GM19351 (cell line): ENCODE data around the gene PMAIP1.

ENCODE experiments used
- ATAC-seq: cut with Tn5 transposase; IDR thresholded peaks from one replicate; pipeline ENCODE4 v1.9.1; 2021; ENCODE audit warnings: mild to moderate bottlenecking, moderate library complexity; ENCODE audit not compliant: unreplicated experiment

PMAIP1 gene

DNA sequence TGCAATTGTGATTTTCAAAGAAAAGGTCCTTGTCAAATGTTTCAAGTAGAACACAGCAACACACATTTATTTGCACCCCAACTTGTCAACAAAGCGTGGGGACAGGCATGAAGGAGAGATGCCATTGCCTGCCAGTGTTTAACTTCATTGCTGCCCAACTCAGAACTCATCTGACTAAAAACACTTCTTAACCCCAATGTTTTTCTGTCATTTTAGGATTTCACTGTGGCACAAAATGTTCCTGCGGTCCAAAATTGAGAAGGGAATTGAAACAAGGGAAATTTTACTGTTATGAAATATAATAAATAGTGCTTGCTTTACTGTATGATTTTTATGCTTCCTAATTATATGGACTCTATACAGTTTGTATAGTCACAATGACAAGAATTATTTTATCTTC lies 45.7 kb downstream of the PMAIP1 start:
- ATAC-seq = no peak

DNA sequence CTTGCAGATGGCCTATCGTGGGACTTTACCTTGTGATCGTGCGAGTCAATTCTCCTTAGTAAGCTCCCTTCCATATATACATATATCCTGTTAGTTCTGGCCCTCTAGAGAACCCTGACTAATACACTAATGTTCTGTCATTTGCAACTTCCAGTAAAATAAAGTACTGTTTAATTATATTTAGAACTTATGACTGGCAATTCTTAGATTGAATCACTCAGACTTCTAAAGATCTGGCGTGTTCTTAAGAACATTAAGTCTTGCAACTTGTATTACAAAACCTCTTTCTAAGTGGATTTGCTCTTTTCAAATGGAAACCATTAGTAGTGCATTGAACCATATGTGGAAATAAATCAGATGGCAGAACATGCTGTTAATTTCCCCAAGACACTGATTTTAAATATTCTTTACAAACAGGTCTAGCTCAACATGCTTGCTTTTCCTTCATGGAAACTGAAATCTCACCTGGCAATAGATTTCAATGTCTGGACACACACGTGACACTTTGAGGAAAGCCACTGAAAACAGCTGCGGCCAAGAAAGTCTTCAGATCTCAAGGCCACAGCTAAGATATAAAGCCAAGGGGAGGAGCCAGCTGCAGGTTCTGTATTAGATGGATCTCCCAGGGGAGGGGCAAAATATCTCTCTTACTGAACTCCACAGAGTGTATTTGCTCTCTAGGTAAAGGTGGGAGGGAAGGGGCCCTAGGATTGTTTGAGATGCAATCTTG lies 50.6 kb downstream of the PMAIP1 start:
- peak; percentile 46 for ATAC-seq

DNA sequence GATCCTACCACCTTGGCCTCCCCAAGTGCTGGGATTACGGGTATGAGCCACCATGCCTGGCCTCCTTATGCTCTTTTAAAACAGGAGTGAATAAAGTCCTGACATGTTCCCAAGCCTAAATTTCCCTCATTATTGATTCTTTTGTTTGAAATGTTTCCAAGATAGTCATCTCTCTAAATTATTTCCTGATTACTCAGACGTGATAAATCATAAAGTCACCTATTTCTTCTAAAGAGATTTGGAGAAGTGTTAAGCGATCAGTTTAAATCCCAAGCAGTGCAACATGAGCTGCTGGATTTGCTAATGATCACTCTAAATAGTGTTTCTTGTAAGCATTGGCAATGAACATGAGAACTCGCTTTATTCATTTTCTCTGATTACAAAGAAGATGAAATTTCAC lies 51.8 kb downstream of the PMAIP1 start:
- no peak for ATAC-seq

DNA sequence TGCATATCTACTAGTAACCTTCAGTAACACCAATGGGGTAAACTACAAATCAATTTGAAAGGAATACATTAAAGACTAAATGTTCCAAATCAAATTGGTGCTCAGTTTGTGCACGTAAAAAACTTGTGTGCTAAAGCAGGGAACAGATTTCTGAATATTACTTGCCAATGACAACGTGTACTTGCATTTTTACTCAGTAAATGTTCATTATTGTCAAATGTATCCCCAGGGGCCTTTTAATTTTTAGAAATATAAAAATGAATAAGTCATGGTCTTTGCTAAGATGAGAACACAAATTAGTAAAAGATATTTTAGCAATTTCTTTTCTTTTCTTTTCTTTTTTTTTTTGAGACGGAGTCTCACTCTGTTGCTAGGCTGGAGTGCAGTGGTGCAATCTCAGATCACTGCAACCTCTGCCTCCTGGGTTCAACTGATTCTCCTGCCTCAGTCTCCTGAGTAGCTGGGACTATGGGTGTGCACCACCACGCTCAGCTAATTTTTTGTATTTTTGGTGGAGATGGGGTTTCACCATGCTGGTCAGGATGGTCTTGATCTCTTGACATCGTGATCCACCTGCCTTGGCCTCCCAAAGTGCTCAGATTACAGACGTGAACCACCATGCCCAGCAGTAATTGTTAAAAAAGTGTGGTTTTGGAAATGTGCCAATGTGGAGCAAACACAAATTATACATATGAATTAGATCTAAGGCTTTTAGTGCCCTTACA lies 52.6 kb downstream of the PMAIP1 start:
- ATAC-seq = peak; percentile 4
